H9 (cell line): ENCODE measurements around the gene LPCAT2. TPM values are rescaled to one million over a fixed set of nuclear protein-coding genes. Genes with fewer than 3 reads are reported as not detected.

Source experiments
- DNase-seq: peaks from one replicate; pipeline ENCODE4 v3.0.0-alpha.2; 2017
- H2AFZ ChIP-seq: one replicate; pipeline ENCODE4 v1.6.1; 2013; ENCODE audit warnings: mild to moderate bottlenecking, low read length, control low read depth, moderate library complexity
- H2AK5ac ChIP-seq: 2 replicates; pipeline ENCODE4 v1.6.1; 2013; ENCODE audit warnings: low read length, control low read depth, mixed read lengths; ENCODE audit not compliant: insufficient read length
- H2BK120ac ChIP-seq: one replicate; pipeline ENCODE4 v1.6.1; 2013; ENCODE audit warnings: low read depth, mild to moderate bottlenecking, low read length, control low read depth, inconsistent platforms; ENCODE audit not compliant: poor library complexity, severe bottlenecking
- H2BK12ac ChIP-seq: 2 replicates; pipeline ENCODE4 v1.6.1; 2013; ENCODE audit warnings: low read length, control low read depth, mixed read lengths, low read depth; ENCODE audit not compliant: insufficient read length
- H2BK15ac ChIP-seq: 2 replicates; pipeline ENCODE4 v1.6.1; 2013; ENCODE audit warnings: low read depth, low read length, control low read depth
- H2BK20ac ChIP-seq: one replicate; pipeline ENCODE4 v1.6.1; 2013; ENCODE audit warnings: low read depth, mild to moderate bottlenecking, low read length, control low read depth, inconsistent platforms; ENCODE audit not compliant: poor library complexity, severe bottlenecking
- H2BK5ac ChIP-seq: 2 replicates; pipeline ENCODE4 v1.6.1; 2013; ENCODE audit warnings: low read length, control low read depth, mixed read lengths; ENCODE audit not compliant: insufficient read length
- H3K14ac ChIP-seq: 2 replicates; pipeline ENCODE4 v1.6.1; 2013; ENCODE audit warnings: low read length, control low read depth; ENCODE audit not compliant: insufficient read depth
- H3K18ac ChIP-seq: 2 replicates; pipeline ENCODE4 v1.6.1; 2013; ENCODE audit warnings: low read depth, mild to moderate bottlenecking, mixed read lengths, low read length, control low read depth; ENCODE audit not compliant: insufficient read length
- H3K23ac ChIP-seq: 2 replicates; pipeline ENCODE4 v1.6.1; 2013; ENCODE audit warnings: low read length, control low read depth, mixed read lengths, low read depth; ENCODE audit not compliant: insufficient read length
- H3K23me2 ChIP-seq: 2 replicates; pipeline ENCODE4 v1.6.1; 2013; ENCODE audit warnings: low read depth, mild to moderate bottlenecking, mixed read lengths, low read length, control low read depth; ENCODE audit not compliant: insufficient read length, poor library complexity, severe bottlenecking
- H3K27ac ChIP-seq: 2 replicates; pipeline ENCODE4 v1.5.1; 2013; ENCODE audit warnings: low read length, control low read depth, mixed read lengths, low read depth; ENCODE audit not compliant: insufficient read length
- H3K27me3 ChIP-seq: 2 replicates; pipeline ENCODE4 v1.6.1; 2013; ENCODE audit warnings: low read length, control low read depth, inconsistent platforms; ENCODE audit not compliant: insufficient read depth
- H3K4ac ChIP-seq: 2 replicates; pipeline ENCODE4 v1.6.1; 2013; ENCODE audit warnings: low read depth, mild to moderate bottlenecking, control low read depth, inconsistent platforms, low read length, moderate library complexity
- H3K4me1 ChIP-seq: 2 replicates; pipeline ENCODE4 v1.6.1; 2013; ENCODE audit warnings: low read length, control low read depth, inconsistent platforms; ENCODE audit not compliant: insufficient read depth
- H3K4me2 ChIP-seq: 2 replicates; pipeline ENCODE4 v1.6.1; 2013; ENCODE audit warnings: low read length, control low read depth, mixed read lengths; ENCODE audit not compliant: insufficient read length, insufficient read depth
- H3K56ac ChIP-seq: 2 replicates; pipeline ENCODE4 v1.6.1; 2013; ENCODE audit warnings: low read depth, mild to moderate bottlenecking, mixed read lengths, low read length, control low read depth; ENCODE audit not compliant: insufficient read length
- H3K79me1 ChIP-seq: 2 replicates; pipeline ENCODE4 v1.6.1; 2013; ENCODE audit warnings: low read depth, mild to moderate bottlenecking, moderate library complexity, low read length, control low read depth, inconsistent platforms; ENCODE audit not compliant: insufficient read depth, poor library complexity, severe bottlenecking
- H3K79me2 ChIP-seq: 2 replicates; pipeline ENCODE4 v1.6.1; 2013; ENCODE audit warnings: low read length, control low read depth, inconsistent platforms; ENCODE audit not compliant: insufficient read depth
- H3K9ac ChIP-seq: 2 replicates; pipeline ENCODE4 v1.6.1; 2013; ENCODE audit warnings: low read length, control low read depth, mixed read lengths; ENCODE audit not compliant: insufficient read length; ENCODE audit errors: extremely low read depth
- H3K9me3 ChIP-seq: one replicate; pipeline ENCODE4 v1.6.1; 2013; ENCODE audit warnings: low read depth, low read length, inconsistent platforms; ENCODE audit not compliant: control insufficient read depth
- H3T11ph ChIP-seq: one replicate; pipeline ENCODE4 v1.6.1; 2013; ENCODE audit warnings: mild to moderate bottlenecking, low read length, control low read depth, inconsistent platforms
- H4K20me1 ChIP-seq: one replicate; pipeline ENCODE4 v1.6.1; 2013; ENCODE audit not compliant: control insufficient read depth, insufficient read length, insufficient read depth
- H4K5ac ChIP-seq: 2 replicates; pipeline ENCODE4 v1.6.1; 2013; ENCODE audit warnings: low read depth, mild to moderate bottlenecking, mixed read lengths, low read length, control low read depth; ENCODE audit not compliant: insufficient read length
- H4K8ac ChIP-seq: replicated peaks from 2 replicates; pipeline ENCODE4 v1.6.1; 2013; ENCODE audit warnings: low read length, control low read depth, mixed read lengths, low read depth; ENCODE audit not compliant: insufficient read length
- H4K91ac ChIP-seq: 2 replicates; pipeline ENCODE4 v1.6.1; 2013; ENCODE audit warnings: low read depth, mild to moderate bottlenecking, moderate library complexity, mixed read lengths, low read length, control low read depth; ENCODE audit not compliant: insufficient read length
- H3K27ac Mint-ChIP-seq, 3 experiments: 2 replicates in 2 of 3; 3 replicates in 1 of 3; pipeline ENCODE4 v1.8.0; 2020 to 2021; ENCODE audit warnings: mixed read lengths in 3 of 3, mild to moderate bottlenecking in 1 of 3, moderate library complexity in 1 of 3
- H3K27me3 Mint-ChIP-seq: 2 replicates; pipeline ENCODE4 v1.8.0; 2021; ENCODE audit warnings: low read depth, mild to moderate bottlenecking, moderate library complexity, mixed read lengths
- H3K36me3 Mint-ChIP-seq, 3 experiments: 2 replicates in 2 of 3; 3 replicates in 1 of 3; pipeline ENCODE4 v1.8.0; 2020 to 2021; ENCODE audit warnings: low read depth in 3 of 3, mixed read lengths in 3 of 3; ENCODE audit not compliant: insufficient read depth in 1 of 3
- H3K4me1 Mint-ChIP-seq, 2 experiments: 2 replicates each; pipeline ENCODE4 v1.8.0; 2020; ENCODE audit warnings: mixed read lengths in 2 of 2
- H3K4me3 Mint-ChIP-seq, 2 experiments: 2 replicates in 1 of 2; 3 replicates in 1 of 2; pipeline ENCODE4 v1.8.0; 2020 to 2021; ENCODE audit warnings: mild to moderate bottlenecking in 2 of 2, mixed read lengths in 2 of 2, moderate library complexity in 1 of 2
- H3K9me3 Mint-ChIP-seq, 2 experiments: 2 replicates in 1 of 2; 3 replicates in 1 of 2; pipeline ENCODE4 v1.8.0; 2020; ENCODE audit warnings: mild to moderate bottlenecking in 2 of 2, mixed read lengths in 2 of 2, moderate library complexity in 1 of 2
- CTCF ChIP-seq: fragments of 200-600 bp; sonication (generic); conservative IDR thresholded peaks from 3 replicates; pipeline ENCODE4 v1.8.0; 2021; ENCODE audit warnings: antibody characterized with exemption, mild to moderate bottlenecking
- WGBS: extraction: QIAGEN DNeasy Blood & Tissue Kit; methylation state at CpG from one replicate; pipeline ENCODE4 v1.1.7; 2013; ENCODE audit warnings: missing lambda C conversion rate, low lambda C conversion rate, mixed read lengths; ENCODE audit not compliant: insufficient read length; ENCODE audit errors: extremely low coverage; 5-methylcytosine and 5-hydroxymethylcytosine counted together
- total RNA-seq: library from RNA; stranded (reverse); gene quantifications from 2 replicates; pipeline ENCODE4 v1.2.1, GENCODE V29; 2021

Gene LPCAT2
- total RNA-seq, 1 experiment from 2014 or later = 2.8 TPM

GRCh38 chr16:55575496-55575895 is 66.6 kb downstream of the LPCAT2 start:
- WGBS = no CpG with 5 or more reads among the region's 1 CpG
- no peak overlapping the region for H3K56ac ChIP-seq
- peaks cover 0 to 2% (median 0%) of the 10 kb centered on the region in 3 experiments; a peak in 1 of 7 replicates for H3K36me3 Mint-ChIP-seq
- no peak overlapping the region for H3K14ac ChIP-seq
- no peaks in the 10 kb centered on the region for H3K9me3 ChIP-seq
- H3K4me2 ChIP-seq = no peak overlapping the region
- no peak overlapping the region for H3T11ph ChIP-seq
- no peak overlapping the region for H3K4ac ChIP-seq
- H3K27ac Mint-ChIP-seq = no peak overlapping the region
- H3K23me2 ChIP-seq = no peaks in the 10 kb centered on the region
- no peak overlapping the region for H2BK15ac ChIP-seq
- H3K4me1 ChIP-seq = no peaks in the 10 kb centered on the region
- no peaks in the 10 kb centered on the region for H3K79me1 ChIP-seq
- H3K9ac ChIP-seq = no peak overlapping the region
- no peak overlapping the region for H3K23ac ChIP-seq
- no peak for DNase-seq
- TF ChIP-seq CTCF = no peak
- no peak overlapping the region for H2BK12ac ChIP-seq
- no peaks in the 10 kb centered on the region for H3K9me3 Mint-ChIP-seq
- no peak overlapping the region for H4K91ac ChIP-seq
- no peak overlapping the region for H2BK20ac ChIP-seq
- H4K20me1 ChIP-seq = no peaks in the 10 kb centered on the region
- H3K27me3 ChIP-seq = no peaks in the 10 kb centered on the region
- H2AFZ ChIP-seq = no peak overlapping the region
- no peak overlapping the region for H3K18ac ChIP-seq
- H3K4me1 Mint-ChIP-seq = no peaks in the 10 kb centered on the region
- H2AK5ac ChIP-seq = no peak overlapping the region
- H3K79me2 ChIP-seq = no peaks in the 10 kb centered on the region
- H2BK5ac ChIP-seq = no peak overlapping the region
- no peak overlapping the region for H4K5ac ChIP-seq
- no peak overlapping the region for H3K27ac ChIP-seq
- no peak overlapping the region for H3K4me3 Mint-ChIP-seq
- no peaks in the 10 kb centered on the region for H3K27me3 Mint-ChIP-seq
- no peak overlapping the region for H2BK120ac ChIP-seq
- no peak overlapping the region for H4K8ac ChIP-seq
